Frontal cortex (tissue), 4 donors: ENCODE results near the gene KRTAP19-8. TPM values are rescaled to one million over a fixed set of nuclear protein-coding genes. Genes with fewer than 3 reads are reported as not detected.

Source experiments
- DNase-seq, 2 donors: peaks; one replicate each; pipeline ENCODE4 v3.0.0; 2012; ENCODE audit warnings: low spot score in 2 of 2
- FAIRE-seq: peaks from 2 replicates; lab custom pipeline; 2012; peaks lifted over from hg19 to GRCh38; lab: Jason Lieb, UNC
- total RNA-seq: library from RNA; depleted of rRNA; stranded (reverse); fragments of >200 nt; gene quantifications from one replicate; pipeline ENCODE4 v1.2.3, GENCODE V29; 2014
- donor health status: control.
- donor health status: control.
- donor health status: control.

The KRTAP19-8 gene
- total RNA-seq, 1 donor from 2014 or later: not detected

GRCh38 chr21:31012133-31013089 lies 25.9 kb downstream of the KRTAP19-8 start:
- FAIRE-seq: no peak

GRCh38 chr21:31011412-31011811 lies 26.9 kb downstream of the KRTAP19-8 start:
- DNase-seq (no peak), FAIRE-seq (no peak)

More at GRCh38 chr21:31012133-31013089, 25.9 kb downstream of the KRTAP19-8 start:
- no peak for DNase-seq

- DNase-seq (no peak), FAIRE-seq (no peak)
These were observed 29.9 kb downstream of the KRTAP19-8 start for GRCh38 chr21:31008355-31008754.

- no peak for FAIRE-seq
These were observed 33.3 kb downstream of the KRTAP19-8 start for GRCh38 chr21:31005019-31005418.

GRCh38 chr21:31003471-31003870 lies 34.8 kb downstream of the KRTAP19-8 start:
- no peak for DNase-seq
- no peak for FAIRE-seq

More at GRCh38 chr21:31005019-31005418, 33.3 kb downstream of the KRTAP19-8 start:
- no peak for DNase-seq

- DNase-seq: no peak
- no peak for FAIRE-seq
These were observed 40.7 kb downstream of the KRTAP19-8 start for GRCh38 chr21:30997541-30997940.

- DNase-seq (no peak), FAIRE-seq (no peak)
These were observed 41.5 kb downstream of the KRTAP19-8 start for GRCh38 chr21:30996728-30997127.

- DNase-seq (no peak), FAIRE-seq (no peak)
These were observed 43.3 kb downstream of the KRTAP19-8 start for GRCh38 chr21:30994932-30995331.

- DNase-seq (no peak), FAIRE-seq (no peak)
These were observed 47.6 kb downstream of the KRTAP19-8 start for GRCh38 chr21:30990514-30991262.

- DNase-seq (no peak), FAIRE-seq (no peak)
These were observed 49.6 kb downstream of the KRTAP19-8 start for GRCh38 chr21:30988706-30989105.

Other genes starting within 250 kb of the KRTAP19-8 start
- not detected for gene KRTAP8-1, start 225.2 kb downstream of the KRTAP19-8 start, total RNA-seq
- gene KRTAP7-1, start 208.7 kb downstream of the KRTAP19-8 start, total RNA-seq: not detected
- gene KRTAP11-1, start 156.9 kb downstream of the KRTAP19-8 start, total RNA-seq: not detected